ENCODE data around the gene KCTD19. TPM values are rescaled to one million over a fixed set of nuclear protein-coding genes. Genes with fewer than 3 reads are reported as not detected.
A peak's percentile ranks its signal among the peaks of the same experiment; 100 is the strongest.

KCTD19 gene
- total RNA-seq, 2 experiments from 2014 or later: 3.0 to 3.9 TPM

GRCh38 chr16:67282447-67282805 is 44.1 kb downstream of the KCTD19 start:
- POLR2A ChIA-PET: interaction anchor here (0.8 to 2.0 kb wide), 6 partner anchors 10 to 130 kb away, joined by 3 to 4 read pairs (median 3); no protein-coding TSS in a partner anchor
- Mint-ChIP-seq H3K4me3 (no peak overlapping the region), H3K4me1 (ENCODE audit: low read depth) (peaks cover 6% of the 10 kb centered on the region), H3K27me3 (no peaks in the 10 kb centered on the region), H3K27ac (no peak overlapping the region), H3K9me3 (no peaks in the 10 kb centered on the region), H3K36me3 (ENCODE audit: low read depth) (peaks cover 5% of the 10 kb centered on the region)
- intact Hi-C loops (cut with micrococcal nuclease): no loop called here
- CTCF ChIA-PET: interaction anchor here (0.8 to 1.9 kb wide), 6 partner anchors 18 to 183 kb away, joined by 3 to 6 read pairs (median 4); partner anchors contain the start of gene TPPP3
- ATAC-seq (no peak), DNase-seq (no peak)
- TF ChIP-seq, protein P1, sequence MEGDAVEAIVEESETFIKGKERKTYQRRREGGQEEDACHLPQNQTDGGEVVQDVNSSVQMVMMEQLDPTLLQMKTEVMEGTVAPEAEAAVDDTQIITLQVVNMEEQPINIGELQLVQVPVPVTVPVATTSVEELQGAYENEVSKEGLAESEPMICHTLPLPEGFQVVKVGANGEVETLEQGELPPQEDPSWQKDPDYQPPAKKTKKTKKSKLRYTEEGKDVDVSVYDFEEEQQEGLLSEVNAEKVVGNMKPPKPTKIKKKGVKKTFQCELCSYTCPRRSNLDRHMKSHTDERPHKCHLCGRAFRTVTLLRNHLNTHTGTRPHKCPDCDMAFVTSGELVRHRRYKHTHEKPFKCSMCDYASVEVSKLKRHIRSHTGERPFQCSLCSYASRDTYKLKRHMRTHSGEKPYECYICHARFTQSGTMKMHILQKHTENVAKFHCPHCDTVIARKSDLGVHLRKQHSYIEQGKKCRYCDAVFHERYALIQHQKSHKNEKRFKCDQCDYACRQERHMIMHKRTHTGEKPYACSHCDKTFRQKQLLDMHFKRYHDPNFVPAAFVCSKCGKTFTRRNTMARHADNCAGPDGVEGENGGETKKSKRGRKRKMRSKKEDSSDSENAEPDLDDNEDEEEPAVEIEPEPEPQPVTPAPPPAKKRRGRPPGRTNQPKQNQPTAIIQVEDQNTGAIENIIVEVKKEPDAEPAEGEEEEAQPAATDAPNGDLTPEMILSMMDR (IDR thresholded peaks at IDR 0.05): no peak

- DNase-seq (no peak), ATAC-seq (no peak)
- H3K27ac Mint-ChIP-seq: no peak overlapping the region
- ChIA-PET POLR2A (interaction anchor here (0.8 to 2.0 kb wide), 6 partner anchors 15 to 130 kb away, joined by 3 to 4 read pairs (median 3); no protein-coding TSS in a partner anchor), CTCF (interaction anchor here (0.8 to 1.9 kb wide), 10 partner anchors 18 to 184 kb away, joined by 3 to 7 read pairs (median 4); partner anchors contain the start of gene TPPP3)
- peaks cover 10% of the 10 kb centered on the region for H3K36me3 Mint-ChIP-seq (ENCODE audit: low read depth)
- intact Hi-C loops (cut with micrococcal nuclease): no loop called here
- TF ChIP-seq, protein P1 (IDR thresholded peaks at IDR 0.05): no peak
- no peaks in the 10 kb centered on the region for H3K9me3 Mint-ChIP-seq
- peaks cover 11% of the 10 kb centered on the region for H3K4me1 Mint-ChIP-seq (ENCODE audit: low read depth)
- no peak overlapping the region for H3K4me3 Mint-ChIP-seq
- H3K27me3 Mint-ChIP-seq: no peaks in the 10 kb centered on the region
Measured at GRCh38 chr16:67281536-67282446, 44.8 kb downstream of the KCTD19 start.

DNA sequence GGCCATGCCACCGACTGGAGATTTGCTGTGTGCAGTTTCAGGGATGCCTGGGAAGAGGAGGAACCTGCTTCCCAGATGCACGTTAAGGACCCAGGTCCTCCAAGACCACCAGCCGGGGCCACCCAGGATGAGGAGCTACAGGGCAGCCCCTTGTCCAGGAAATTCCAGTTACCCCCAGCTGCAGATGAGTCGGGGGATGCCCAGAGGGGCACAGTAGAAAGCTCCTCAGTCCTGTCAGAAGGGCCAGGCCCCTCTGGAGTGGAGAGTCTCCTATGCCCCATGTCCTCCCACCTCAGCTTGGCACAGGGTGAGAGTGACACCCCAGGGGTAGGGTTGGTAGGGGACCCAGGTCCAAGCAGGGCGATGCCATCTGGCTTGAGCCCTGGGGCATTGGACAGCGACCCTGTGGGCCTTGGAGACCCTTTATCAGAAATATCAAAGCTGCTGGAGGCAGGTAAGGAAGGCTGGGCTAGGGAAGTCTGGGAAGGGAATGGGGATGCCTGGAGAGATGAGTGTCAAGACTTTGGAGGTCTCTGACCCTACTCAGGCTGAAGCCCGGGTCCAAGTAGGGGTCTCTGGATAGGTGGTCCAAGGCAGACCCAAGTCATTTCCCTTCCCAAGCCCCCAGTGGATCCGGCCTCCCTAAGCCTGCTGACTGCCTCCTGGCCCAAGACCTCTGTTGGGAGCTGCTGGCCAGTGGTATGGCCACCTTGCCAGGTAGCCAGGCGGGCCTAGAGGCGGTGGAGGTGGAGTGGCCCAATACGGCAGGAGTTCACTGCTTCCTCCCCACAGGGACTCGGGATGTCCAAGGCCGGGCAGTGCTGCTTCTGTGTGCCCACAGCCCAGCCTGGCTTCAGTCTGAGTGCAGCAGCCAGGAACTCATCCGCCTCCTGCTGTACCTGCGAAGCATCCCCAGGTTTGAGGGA is 46.2 kb downstream of the KCTD19 start:
- Mint-ChIP-seq H3K27ac (no peak overlapping the region), H3K27me3 (no peaks in the 10 kb centered on the region), H3K36me3 (ENCODE audit: low read depth) (peaks cover 20% of the 10 kb centered on the region), H3K4me1 (ENCODE audit: low read depth) (peaks cover 16% of the 10 kb centered on the region), H3K4me3 (peak overlapping the region; percentile 89), H3K9me3 (no peaks in the 10 kb centered on the region)
- intact Hi-C loops (cut with micrococcal nuclease): no loop called here
- TF ChIP-seq, protein P1 (IDR thresholded peaks at IDR 0.05): no peak
- POLR2A ChIA-PET: interaction anchor here (0.5 to 2.0 kb wide), 3 partner anchors 10 to 20 kb away, joined by 3 to 4 read pairs (median 3); no protein-coding TSS in a partner anchor
- ATAC-seq (no peak), DNase-seq (no peak)
- CTCF ChIA-PET: interaction anchor here (1.0 to 1.9 kb wide), 8 partner anchors 20 to 148 kb away, joined by 3 to 7 read pairs (median 4); partner anchors contain the start of gene SLC9A5

DNA sequence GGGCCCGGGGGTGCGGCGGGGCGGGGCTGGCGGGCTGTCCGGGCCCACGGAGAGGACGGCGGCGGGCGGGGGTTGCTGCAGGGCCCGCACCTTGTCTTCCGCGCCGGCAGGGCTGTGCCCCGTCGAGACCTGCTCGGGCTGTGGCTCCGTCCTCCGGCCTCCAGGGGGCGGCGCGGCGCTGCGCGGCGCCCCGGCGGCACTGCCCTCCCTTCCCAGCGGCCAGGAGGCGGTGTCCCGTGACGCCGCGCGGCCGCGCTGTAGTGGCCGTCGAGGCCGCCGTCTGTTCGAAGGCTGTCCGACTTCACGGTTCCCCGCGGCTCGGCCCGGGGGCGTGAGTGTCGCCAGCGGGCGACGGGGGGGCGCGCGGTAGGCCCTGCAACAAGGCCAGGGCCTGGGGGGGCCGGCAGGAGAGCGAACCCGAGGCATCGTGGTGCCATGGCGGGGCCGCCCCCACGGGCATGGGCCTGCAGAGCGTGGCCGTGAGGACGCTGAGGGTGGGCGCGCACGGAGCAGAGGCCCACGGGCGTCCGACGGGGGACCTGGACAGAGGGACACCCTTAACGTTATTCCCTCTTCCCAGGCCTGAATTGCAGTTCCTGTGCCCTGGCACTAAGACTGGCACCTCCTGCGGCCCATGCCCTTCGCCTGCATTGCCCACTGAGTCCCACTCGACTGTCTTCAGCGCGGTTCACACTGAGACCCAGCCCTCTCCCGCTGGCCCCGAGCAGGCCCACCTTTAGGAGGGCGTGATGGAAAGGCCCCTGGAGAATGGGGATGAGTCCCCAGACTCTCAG is 47.0 kb downstream of the KCTD19 start, which contains the start of gene PLEKHG4:
PLEKHG4 (plus strand) TSS at position 237 of the 794 bp plus-strand sequence; CDS start at position 750, 513 bp downstream.
- POLR2A ChIA-PET: interaction anchor here (0.6 to 1.1 kb wide), 2 partner anchors 31 to 268 kb away, joined by 3 to 4 read pairs; partner anchors contain the start of gene SLC9A5
- peak within 1 kb of the TSS; percentile 90 for H3K27ac Mint-ChIP-seq
- ATAC-seq: peak; percentile 94

More for the DNA sequence above, 47.0 kb downstream of the KCTD19 start, which contains the start of gene PLEKHG4:
- Mint-ChIP-seq H3K36me3 (ENCODE audit: low read depth) (peaks cover 22% of the 10 kb centered on the region), H3K9me3 (no peaks in the 10 kb centered on the region), H3K4me3 (peak within 1 kb of the TSS; percentile 89), H3K4me1 (ENCODE audit: low read depth) (peaks cover 18% of the 10 kb centered on the region), H3K27me3 (no peaks in the 10 kb centered on the region)
- TF ChIP-seq, protein P1 (IDR thresholded peaks at IDR 0.05): peak; percentile 86
- peak; percentile 87 for DNase-seq
- CTCF ChIA-PET: interaction anchor here (1.0 to 1.9 kb wide), 20 partner anchors 10 to 164 kb away, joined by 3 to 10 read pairs (median 4); partner anchors contain the start of genes SLC9A5 and TPPP3
- intact Hi-C loops (cut with micrococcal nuclease): loop anchor here (5.0 kb wide), 1 partner anchor 48 kb away; the partner anchor contains the start of genes KCTD19 and LRRC36
